ENCODE data around the gene UBL4B.
"Not testable (repeated sequence)": the region's sequence is repeated elsewhere in the genome, so short reads cannot be mapped to it uniquely, and the experiment has no call there.

Gene UBL4B, protein sequence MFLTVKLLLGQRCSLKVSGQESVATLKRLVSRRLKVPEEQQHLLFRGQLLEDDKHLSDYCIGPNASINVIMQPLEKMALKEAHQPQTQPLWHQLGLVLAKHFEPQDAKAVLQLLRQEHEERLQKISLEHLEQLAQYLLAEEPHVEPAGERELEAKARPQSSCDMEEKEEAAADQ

DNA sequence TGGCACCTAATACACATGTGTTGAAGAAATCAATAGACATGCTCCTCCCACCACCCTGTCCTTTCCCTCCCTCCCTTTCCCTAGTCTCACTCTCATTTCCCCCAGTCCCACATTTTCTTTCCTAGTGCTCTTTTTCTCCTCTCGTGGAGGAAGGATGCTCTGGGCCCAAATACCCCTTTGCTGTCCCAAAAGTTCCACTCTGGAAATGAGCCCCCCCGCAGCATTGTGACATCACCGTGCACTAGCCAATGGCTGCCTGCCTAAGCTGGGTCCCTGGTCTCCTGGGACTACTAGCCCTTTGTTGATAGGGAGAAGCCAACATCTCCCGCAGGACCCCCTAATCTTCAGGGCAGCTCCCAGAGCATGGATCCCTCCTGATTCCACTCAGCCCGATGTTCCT lies at the start of gene UBL4B:
Gene UBL4B (plus strand): TSS at position 301 of the 400 bp plus-strand sequence. CDS start 92 bp downstream, at position 393.
- no peak for DNase-seq (ENCODE audit: low read depth in 1 of 2, low spot score in 1 of 2)

DNA sequence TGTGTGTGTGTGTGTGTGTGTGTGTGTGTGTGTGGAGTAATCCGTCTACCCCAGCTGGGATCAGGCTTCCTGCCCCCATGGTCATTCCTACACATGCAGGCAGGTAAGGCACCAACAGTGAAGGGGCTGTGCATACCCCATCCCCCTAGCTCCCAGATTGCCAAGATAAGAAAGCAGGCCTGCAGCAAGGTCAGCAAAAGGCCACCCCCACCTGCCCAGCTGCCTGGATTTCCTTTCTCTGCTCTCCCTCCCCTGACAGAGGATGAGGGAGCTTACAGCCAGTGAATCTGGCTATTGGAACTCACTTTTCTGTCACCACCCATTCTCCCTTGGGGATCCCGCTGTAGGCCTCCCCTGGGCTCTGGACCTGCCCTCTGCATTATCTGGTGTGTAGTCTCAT lies 49.6 kb upstream of the UBL4B start:
- no peak for DNase-seq (ENCODE audit: low read depth in 1 of 2, low spot score in 1 of 2)

DNA sequence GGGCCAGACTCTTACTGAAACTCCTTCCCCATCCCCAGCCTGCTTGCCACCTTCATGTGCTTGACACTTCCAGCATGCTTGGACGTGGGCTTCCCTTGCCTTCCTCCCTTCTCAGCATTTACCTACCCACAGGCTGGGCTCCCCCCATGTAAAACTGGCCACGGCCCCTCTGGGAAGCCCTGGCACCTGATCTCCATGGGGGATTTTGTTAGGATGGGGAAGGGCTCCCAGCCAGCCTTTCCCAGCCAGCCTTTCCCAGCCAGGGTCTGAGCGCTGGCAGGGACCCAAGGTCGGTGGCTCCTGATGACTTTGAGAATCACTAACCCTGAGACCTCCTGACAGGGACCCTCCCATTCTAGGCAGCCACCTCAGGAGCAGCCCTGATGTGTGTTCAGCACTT lies 48.5 kb upstream of the UBL4B start:
- no peak for DNase-seq (ENCODE audit: low read depth in 1 of 2, low spot score in 1 of 2)

DNA sequence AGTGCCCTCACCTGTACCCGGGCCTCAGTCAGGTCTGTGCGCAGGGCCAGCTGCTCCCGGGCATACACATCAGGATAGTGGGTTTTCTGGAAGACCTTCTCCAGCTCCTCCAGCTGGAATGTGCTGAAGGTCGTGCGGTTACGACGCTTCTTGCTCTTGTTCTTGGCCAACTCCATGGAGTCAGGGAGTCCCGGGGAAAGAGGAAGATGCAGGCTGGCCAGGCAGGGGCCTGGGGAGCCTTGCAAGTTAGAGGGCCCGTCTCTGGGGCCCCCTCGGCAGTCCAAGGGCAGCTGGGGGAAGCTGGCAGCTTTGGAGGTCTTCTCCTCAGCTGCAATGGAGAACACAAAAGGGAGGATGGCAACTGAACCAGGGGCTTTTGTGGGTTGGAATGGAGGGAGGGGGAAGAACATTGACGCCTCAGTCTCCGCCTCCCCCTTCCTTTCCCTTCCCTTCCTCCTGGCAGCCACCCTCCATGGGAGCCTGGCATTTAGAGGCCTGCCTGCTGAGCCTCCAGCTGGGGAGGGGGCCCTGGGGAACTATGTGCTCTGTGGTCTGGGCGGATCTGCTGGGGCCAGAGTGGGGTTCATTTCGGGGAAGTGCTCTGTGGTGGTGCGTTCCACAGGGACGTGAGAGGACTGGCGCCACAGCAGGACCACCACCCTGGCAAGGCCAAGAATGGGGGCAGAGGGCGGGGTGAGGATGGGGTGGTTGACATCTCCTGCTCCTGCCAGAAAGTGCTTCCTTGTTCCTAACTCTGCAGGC lies 47.5 kb upstream of the UBL4B start:
- no peak for DNase-seq (ENCODE audit: low read depth in 1 of 2, low spot score in 1 of 2)

DNA sequence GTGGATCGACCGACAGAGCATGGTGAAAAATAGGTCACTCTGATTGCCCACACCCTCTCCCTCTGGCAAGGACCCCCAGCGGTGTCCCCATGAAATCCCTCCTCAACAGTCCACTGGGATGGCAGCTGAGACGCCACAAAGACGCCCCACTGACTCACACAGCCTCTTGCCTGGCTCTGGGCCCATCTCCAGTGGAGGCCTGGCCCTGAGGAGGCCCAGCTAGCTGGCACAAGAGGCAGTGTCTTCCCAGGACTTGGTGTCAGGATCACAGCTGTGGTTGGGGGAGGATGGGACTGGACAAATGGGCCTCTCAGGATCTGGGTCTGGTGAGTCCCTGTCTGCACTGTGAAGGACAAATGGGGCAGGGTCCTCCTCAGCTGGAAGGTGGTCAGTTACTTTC lies 46.4 kb upstream of the UBL4B start:
- DNase-seq (ENCODE audit: low read depth in 1 of 2, low spot score in 1 of 2): no peak

DNA sequence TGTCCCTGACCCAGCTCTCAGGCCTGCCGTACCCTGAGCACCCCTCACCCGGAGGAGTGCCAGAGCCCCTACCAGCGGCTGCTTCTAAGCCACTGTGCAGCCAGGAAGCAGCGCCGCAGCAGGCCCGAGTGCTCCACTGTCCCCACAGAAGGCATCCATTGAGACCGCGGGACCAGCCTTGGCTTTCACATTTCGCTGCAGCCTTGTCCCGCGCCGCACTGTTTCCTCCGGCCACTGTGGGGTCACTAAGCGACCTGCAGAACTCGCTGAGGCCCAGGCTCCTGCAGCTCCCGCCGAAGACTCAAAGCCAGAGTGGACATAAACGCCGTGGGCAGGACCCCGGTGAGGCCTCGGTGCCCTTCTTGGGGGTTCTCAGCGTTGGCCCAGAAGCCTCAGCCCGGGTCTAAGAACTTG lies 44.8 kb upstream of the UBL4B start:
- DNase-seq (ENCODE audit: low read depth in 1 of 2, low spot score in 1 of 2): no peak

DNA sequence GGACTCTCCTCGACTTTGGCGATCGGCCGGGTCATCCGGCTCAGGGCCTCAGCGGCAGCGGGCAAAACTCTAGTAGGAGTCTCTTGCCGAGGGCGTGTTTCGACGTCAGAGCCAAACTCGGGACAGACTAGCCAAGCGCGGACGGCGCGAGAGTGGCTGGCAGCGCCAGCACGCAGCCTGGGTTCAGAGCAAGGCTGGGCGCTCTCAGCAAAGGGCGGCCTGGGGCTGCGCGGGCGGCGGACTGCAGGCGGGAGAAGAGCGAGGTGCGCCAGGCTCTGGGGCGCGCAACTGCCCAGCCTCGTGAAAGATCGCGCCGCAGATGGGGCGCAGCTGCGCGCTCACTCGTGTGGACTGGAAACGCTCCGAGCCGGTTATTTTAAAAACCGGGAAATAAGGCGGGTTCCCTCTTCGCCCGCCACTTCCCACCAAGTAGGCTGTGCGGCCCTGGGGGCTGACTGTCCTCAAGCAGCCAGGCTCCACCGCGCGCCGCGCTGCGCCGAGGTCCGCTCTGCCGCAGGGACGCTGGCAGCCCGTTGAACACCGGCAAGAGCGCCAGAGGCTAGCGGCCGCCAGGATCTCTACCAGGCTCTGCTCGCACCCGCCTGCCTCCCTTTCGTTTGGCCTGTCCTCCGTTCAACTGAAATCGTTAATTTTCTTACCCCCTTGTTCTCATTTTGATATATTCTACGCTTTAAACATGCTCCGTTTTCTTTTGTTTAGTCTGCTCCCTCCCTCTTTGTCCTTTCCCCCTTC lies 44.2 kb upstream of the UBL4B start:
- DNase-seq (ENCODE audit: low read depth in 1 of 2, low spot score in 1 of 2): no peak

DNA sequence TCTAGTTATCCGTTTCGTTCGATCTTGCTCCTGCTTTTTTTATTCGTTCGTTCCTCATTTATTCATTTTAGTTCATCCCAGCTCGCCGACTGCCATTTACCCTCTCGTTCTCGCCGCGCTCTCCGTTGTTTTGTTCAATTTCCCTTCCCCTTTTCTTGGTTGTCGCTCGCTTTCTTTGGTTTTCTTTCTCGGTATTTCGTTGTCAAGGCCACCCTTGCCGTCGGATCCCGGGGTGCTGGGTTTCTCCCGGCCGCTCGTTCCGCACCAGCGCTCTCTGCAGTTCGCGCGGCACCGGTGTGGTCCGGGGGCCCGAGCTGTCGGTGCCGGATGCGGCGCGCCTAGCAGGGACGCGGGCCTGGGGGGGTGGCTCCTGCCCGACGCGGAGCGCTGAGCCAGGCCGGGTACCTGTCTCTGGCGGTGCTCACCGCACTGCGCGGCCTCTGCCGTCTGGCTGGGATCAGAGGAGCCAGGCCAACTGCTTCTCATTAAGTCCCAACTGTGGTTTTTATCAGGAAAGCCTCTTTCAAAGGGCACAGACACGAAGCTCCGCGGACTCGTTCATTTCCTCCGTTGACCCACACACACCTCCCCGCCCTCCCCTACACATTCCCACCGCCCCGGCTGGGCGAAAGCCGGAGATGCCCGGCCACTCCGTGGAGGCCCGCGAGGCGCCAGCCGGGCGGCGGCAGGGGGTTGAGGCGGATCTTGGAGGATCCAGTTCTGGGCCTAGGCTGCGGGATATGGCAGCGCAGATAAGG lies 43.4 kb upstream of the UBL4B start:
- no peak for DNase-seq (ENCODE audit: low read depth in 1 of 2, low spot score in 1 of 2)

DNA sequence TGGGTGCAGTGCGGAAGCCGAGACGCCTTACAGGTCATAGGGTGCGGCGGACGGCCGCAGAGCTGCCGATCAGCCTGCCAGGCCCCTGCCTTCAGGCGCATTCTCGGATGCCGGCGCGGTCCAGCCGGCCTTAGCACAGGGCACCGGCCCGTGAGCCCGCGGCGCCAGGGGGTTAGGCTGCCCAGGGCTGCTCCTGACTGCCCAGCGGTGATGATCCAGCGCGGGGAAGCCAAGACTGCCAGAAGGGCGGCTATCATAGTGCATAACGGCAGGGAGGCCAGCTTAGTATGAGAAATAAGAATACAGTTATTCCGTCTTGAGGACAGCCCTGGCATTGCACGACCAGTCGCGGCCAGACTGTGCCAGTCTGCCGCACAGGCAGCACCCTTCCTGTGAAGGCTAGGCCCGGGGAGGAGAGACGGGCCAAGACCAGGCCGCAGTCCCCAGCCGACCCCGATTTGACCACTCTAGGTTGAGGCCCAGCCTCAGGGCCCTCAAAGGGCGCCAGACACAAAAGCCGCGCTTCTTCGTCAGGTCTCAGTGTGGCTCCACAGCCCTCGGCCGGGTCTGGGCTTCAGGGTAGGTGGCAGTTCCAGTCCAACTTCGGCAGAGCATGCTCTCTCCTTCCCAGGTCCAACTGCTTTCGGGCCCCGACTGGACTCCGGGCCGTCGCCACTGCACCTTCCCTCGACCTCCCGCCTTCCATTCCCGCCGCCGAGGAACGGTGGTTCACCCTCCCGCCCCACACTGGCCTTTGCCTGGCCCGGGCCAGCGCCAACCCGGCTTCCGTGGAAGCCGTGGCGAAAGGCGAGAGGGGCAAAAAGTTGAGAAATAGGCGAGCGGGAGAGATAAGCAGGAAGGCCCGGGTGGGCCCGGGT lies 42.6 kb upstream of the UBL4B start:
- DNase-seq (ENCODE audit: low read depth in 1 of 2, low spot score in 1 of 2): no peak

DNA sequence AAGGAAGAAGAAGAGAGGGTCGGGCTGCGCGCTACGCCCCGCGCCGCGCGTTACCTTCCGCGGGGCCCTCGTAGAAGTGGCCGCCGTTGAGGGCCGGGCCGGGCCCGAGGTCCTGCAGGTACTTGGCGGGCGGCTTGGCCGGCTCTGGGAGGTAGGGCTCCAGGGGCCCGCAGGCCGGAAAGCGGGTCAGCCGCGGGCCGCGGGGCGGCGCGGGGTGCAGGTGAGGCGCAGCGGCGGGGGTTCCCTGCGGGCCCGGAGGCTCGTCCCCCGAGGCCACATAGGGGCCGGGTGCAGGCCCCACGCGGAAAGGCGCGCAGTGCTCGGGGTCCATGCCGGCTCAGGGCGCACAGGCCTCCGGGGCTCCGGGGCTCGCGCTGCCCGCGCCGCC lies 42.0 kb upstream of the UBL4B start:
- DNase-seq (ENCODE audit: low read depth in 1 of 2, low spot score in 1 of 2): no peak

DNA sequence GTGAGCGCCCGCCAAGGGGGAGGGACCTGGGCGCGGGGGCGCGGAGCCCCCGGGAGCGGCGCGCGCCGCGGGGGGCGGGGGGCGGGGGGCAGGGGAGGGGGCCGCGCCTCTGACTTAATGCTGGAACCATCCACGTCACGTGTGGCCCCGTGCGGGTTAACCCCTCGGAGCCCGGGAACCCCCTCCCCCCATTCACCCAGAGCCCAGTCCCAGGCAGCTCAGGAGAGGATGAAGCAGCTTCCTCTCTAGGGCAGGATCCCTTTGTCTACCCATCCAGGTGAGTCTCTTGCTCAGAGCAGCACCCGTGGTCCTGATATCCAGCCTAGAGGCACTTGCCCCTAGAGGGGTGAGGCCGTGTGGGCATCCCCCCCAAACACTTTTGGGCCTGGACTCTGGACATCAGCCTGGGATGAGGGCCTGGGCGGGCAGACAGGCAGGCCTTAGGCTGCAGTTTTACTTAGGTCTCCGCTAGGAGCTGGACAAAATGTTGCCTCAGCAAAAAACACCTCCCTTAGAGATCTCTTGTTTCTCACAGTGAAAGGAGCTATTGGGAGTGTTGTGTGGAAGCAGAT lies 41.5 kb upstream of the UBL4B start, which contains the start of gene ALX3:
Gene ALX3 (minus strand): TSS at position 2 of the 572 bp plus-strand sequence. CDS start 60 bp downstream, outside the sequence.
- no peak for DNase-seq (ENCODE audit: low read depth in 1 of 2, low spot score in 1 of 2)

DNA sequence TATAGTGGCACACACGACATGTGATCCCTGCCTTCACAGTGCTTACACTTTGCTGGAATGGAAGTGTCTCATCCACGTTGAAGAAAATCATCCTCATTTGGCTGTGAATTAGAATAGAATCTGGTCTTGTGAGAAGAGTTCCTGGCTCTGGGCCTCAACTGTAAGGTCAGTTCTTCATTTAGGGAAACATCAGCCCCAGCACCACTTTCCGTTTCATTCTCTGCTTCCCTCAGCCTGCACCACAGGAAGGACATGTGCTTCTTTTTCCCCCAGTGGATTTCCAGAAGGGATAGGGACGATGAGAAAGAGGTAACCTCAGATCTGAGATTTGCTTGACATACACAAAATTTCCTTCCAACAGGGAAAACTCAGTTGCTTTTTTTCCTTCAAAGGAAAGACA lies 38.1 kb upstream of the UBL4B start:
- DNase-seq (ENCODE audit: low read depth in 1 of 2, low spot score in 1 of 2): no peak

DNA sequence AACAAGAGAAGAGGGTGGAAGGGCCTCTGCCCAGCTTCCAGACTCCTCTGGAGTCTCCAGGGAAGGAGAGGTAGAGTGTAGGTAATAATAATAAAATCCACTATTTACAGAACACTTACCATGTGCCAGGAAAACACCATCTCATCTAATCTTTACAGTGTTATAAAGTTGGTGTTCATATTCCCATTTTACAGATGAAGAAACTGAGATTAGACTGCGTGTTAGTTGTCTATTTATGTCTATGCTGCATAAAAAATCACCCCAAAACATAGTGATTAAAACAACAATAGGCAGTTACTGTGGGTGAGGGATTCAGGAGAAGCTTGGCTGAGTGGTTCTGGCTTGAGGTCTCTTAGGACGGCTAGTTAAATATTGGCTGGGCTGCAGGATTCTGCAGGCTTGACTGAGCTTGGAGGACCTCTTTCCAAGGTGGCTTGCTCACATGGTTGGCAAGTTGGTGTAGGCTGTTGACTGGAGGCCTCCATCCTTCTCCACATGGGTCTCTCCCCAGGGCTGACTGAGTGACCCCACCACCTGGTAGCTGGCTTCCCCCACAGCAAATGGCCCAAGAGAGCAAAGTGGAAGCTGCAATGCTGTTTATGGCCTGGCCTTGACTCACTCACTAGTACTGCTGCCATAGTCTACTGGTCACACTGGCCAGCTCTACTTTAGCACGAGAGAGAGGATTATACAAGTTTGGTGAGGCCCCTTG lies 35.3 kb upstream of the UBL4B start:
- no peak for DNase-seq (ENCODE audit: low read depth in 1 of 2, low spot score in 1 of 2)

DNA sequence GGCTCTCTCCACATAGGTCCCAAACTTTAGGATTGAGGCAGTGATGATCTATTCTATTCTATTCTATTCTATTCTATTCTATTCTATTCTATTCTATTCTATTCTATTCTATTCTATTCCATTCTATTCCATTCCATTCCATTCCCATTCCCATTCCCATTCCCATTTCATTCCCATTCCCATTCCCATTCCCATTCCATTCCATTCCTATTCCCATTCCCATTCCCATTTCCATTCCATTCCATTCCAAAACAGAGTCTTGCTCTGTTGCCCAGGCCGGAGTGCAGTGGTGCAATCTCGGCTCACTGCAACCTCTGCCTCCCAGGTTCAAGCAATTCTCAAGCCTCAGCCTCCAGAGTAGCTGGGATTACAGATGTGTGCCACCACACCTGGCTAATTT lies 32.2 kb upstream of the UBL4B start:
- not testable (repeated sequence) for DNase-seq (ENCODE audit: low read depth in 1 of 2, low spot score in 1 of 2)

DNA sequence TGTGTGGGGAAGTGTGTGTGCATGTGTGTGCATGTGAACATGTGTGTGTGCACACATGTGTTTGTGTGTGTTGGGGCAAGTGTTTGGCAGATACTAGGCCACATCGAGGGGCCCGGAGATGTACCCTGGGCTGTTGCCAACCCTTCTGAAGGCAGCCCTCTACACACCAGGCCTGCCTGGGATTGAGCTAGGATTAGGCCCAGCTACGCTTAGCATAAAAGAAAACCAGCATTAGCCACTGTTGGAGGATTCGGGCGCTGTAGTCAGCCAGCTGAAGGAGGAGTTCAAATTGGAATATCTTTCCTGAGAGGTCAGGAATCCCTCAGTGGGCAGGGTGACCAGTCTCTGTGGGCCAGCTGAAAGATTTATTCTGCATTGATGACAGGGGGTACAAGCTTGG lies 31.2 kb upstream of the UBL4B start:
- DNase-seq (ENCODE audit: low read depth in 1 of 2, low spot score in 1 of 2): no peak

DNA sequence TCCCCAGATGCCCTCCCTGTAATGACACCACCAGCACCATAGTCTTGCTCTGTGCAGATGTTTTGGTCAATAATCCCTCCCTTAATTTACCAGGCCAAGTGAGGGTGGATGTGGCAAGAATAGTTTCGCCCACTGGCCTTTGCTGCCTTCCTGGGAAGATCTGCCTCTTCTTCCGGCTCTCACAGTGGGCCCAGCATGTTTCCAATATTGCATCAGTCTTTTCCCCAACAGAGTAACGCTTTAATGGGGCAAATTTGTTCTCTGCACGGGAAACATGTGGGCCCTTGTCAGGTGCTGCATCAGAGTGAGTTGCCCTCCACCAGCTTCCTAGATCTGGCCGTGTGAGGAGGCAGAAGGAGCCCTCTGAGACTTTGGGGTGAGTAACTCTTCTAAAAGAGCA lies 29.8 kb upstream of the UBL4B start:
- DNase-seq (ENCODE audit: low read depth in 1 of 2, low spot score in 1 of 2): no peak

DNA sequence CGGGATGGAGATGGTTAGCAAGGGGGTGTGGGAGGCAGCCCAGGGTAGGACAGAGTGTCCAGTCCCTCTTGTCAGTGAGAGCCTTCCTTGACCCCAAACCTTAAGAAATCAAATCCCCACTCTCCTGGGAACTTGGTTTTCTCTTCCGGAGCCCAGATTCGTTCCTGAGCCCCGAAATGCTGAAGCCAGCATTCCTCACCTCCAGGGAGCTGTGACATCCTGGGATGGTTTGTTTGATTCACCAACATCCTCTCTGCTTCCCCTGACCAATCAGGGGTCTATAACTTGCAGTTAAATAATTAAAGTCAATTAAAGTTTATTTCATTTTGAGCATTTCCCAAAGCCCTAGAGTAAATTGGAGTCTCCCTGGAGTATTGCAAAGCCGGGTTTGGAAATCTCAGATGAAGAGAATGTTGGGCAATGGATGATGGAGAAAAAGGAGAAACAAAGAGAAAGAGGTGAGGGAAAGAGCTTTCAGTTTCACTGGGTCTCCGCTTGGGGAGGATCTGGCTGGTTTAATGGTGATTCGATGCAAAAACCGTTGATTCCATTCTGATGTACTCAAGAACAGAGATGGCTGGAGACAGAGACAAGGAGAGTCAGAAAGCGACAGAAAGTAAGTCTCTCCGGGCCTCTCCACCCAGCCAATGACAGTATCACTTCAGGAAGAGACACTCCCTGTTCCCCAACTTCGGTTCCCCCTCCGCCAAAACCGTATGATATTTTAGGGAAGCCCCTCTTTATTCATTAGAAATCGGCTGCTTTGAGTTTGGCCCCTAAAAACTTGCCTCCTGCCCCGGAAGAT lies 29.0 kb upstream of the UBL4B start:
- no peak for DNase-seq (ENCODE audit: low read depth in 1 of 2, low spot score in 1 of 2)

DNA sequence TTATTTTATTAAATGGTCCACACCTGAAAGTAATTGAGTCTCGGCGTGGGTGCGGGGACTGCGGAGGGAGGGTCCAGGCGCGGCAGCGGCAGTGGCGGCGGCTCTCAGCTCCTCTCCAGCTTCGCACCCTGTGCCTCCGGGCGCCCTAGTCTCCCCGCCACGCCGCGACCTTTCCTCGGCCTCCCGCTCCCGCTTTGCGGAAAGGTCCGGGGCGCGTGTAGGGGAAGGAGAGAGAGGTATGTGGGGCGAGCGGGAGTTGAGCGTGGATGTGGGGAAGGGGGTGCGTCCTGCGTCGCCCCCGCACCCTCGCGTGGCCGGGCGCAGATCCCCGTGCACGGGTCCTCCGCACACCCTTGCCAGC lies 28.4 kb upstream of the UBL4B start:
- no peak for DNase-seq (ENCODE audit: low read depth in 1 of 2, low spot score in 1 of 2)
